HG03045 (cell line): ENCODE results near the gene DHX58.

Experiments used
- ATAC-seq: cut with Tn5 transposase; IDR thresholded peaks from one replicate; pipeline ENCODE4 v1.9.1; 2021; ENCODE audit warnings: mild to moderate bottlenecking, moderate library complexity; ENCODE audit not compliant: unreplicated experiment

Gene DHX58

DNA sequence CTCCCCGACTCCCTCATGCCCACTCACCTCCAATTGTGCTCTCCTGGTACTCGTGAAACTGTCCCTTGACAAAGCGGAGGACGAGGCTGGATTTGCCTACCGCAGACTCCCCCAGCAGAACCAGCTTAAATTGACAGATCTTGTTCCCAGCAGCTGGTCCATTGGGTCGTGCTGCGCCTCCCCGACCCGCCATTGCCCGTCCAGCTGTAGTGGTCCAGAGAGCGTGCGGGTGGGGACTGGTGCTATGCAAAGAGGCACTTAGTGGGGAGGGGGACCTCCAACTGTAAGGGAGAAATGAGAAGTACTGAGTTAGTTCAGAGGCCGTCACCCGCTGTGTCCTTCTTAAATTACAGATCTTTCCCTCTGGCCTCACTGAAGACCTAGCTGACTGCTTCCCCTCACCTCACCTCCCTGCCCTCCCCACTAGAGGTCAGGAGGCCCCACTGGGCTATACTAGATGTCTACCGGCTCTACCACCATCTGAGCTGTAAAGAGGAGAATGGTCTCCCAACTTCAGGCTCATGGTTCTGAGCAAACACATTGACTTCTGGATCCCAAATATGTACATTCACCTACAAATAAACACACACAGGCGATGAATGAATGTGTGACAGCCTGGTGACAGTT, 17.9 kb upstream of the DHX58 start:
- no peak for ATAC-seq

DNA sequence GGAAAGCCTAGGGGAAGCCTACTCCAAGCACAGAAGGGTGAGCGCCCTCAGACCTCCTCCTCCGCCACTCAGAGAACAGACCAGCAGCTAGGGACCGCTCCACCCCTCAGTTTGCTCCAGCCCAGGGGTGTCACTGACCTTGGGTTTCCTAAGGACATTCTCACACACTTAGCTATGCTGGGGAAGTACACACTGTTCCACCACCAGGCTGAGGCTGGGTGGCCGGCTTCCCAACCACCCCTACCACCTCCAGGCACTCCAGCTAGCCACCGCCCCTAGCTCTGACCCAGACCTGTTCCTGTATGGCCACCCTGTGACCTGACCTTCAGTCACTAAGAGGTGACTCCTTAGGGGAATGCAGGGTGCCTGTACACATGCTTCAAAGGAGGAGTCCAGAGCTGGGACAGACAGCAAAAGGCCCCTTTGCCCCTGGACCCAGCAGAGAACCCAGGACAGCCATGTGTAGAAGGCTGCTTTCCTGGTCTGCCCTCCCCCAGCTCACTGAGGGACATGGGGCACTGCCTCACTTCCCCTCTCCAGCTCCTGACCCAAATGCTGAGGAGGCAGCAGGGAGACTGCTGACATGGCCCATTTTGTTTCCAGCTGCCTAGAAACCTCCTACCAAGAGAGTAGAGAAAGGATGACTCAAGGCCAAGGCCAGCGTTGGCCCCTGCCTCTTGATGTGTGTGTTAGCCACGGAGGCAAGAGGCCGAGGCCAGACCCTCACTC, 16.8 kb upstream of the DHX58 start:
- ATAC-seq = no peak

DNA sequence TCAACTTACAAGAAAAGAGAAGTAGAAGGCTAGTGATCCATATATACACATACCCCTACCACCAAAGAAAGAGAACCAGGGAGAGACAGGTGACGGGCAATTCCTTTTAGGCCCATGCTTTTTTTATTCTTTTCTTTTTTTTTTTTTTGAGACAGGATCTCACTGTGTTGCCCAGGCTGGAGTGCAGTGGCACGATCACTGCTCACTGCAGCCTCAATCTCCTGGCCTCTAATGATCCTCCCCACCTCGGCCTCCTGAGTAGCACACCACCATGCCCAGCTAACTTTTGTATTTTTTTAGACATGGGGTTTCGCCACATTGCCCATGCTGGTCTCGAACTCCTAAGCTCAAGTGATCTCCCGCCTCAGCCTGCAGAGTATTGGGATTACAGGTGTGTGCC, 14.9 kb upstream of the DHX58 start:
- ATAC-seq = no peak

DNA sequence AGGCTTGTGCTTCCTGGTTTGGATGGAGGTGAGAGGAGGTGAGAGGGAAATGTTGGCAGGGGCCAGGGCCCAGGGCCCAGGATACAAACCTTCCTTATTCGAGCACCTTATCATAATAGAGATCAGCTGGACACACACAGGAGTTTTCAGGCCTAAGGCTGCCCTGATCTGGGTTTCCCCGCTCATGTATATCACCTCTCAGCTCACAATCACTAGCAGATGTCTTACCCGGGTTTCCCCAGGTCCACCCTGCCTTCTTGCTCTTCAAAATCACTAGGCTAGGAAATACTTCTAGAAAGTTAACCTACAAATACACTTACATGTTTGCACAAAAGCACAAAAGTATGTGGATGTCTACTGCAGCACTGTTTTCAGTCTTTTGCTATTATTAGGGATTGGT, 14.3 kb upstream of the DHX58 start:
- ATAC-seq = no peak

DNA sequence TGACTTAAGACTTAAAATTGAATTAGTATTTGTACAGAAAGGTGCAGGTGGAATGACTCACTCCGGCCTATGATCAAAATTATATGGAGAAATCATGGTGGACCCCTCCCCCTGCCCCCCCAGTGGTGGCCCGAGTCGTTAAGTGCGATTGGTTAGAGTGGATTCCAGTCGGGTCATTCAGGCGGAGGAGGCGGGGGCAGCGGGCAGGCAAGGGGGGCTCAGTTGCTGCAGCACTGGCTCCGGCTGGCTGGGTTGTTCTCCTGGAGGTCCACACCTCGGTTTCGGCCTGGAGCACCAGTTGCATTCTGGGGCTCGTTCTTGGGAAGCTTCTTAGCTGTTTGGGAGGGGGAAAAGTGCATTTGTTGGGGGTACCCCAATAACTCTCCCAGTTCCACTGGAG, 13.1 kb upstream of the DHX58 start:
- ATAC-seq = no peak

DNA sequence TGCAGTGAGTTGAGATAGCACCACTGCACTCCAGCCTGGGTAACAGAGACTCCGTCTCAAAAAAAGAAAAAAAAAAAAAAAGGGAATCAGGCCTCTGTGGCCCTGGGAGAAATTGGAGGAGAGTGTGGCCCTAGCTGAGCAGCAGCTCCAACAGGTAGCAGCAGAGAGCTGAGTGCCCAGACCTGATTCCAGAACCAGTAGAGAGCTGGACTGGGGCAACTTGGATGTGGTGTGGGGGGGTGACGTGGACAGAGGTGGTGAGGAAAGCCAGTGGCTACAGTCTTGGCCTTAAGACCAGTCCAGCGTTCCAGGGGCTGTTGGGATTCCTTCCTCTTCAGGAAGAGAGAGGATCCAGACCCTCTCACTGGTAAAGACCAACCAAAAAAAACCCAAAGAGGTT, 11.7 kb upstream of the DHX58 start:
- no peak for ATAC-seq

DNA sequence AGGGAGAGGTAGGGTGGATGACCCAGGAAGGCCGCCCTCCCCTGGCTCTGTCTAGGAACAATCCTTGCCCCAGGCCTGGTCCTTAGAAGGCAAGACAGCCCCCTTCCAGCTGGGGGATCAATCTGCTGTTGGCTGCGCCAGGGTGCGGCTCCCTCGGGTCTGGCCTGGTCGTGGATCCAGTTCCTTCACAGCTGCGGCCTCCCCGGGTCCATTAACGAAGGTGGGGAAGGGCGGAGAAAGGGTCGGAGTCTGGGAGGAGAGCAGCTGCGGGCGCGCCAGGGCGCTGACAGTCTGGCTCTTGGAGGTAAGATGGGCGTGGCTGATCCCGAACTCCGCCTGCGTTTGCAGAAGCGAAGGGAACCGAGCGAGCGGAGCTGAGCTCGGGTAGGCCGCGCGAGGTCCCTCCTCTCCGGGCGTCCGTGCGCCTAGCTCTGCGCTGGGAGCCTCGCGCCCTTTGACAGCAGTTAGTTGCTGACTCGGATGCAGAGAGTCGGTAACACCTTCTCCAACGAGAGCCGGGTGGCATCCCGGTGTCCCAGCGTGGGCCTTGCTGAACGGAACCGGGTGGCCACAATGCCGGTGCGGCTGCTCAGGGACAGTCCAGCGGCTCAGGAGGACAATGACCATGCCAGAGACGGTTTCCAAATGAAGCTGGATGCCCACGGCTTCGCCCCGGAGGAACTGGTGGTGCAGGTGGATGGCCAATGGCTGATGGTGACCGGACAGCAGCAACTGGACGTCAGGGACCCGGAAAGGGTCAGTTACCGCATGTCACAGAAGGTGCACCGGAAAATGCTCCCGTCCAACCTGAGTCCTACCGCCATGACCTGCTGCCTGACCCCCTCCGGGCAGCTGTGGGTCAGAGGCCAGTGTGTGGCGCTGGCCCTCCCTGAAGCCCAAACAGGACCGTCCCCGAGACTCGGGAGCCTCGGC, 10.1 kb upstream of the DHX58 start, which contains the start of gene HSPB9:
HSPB9 (plus strand) TSS at position 434 of the 933 bp plus-strand sequence; CDS start at position 481, 47 bp downstream.
- ATAC-seq = no peak

DNA sequence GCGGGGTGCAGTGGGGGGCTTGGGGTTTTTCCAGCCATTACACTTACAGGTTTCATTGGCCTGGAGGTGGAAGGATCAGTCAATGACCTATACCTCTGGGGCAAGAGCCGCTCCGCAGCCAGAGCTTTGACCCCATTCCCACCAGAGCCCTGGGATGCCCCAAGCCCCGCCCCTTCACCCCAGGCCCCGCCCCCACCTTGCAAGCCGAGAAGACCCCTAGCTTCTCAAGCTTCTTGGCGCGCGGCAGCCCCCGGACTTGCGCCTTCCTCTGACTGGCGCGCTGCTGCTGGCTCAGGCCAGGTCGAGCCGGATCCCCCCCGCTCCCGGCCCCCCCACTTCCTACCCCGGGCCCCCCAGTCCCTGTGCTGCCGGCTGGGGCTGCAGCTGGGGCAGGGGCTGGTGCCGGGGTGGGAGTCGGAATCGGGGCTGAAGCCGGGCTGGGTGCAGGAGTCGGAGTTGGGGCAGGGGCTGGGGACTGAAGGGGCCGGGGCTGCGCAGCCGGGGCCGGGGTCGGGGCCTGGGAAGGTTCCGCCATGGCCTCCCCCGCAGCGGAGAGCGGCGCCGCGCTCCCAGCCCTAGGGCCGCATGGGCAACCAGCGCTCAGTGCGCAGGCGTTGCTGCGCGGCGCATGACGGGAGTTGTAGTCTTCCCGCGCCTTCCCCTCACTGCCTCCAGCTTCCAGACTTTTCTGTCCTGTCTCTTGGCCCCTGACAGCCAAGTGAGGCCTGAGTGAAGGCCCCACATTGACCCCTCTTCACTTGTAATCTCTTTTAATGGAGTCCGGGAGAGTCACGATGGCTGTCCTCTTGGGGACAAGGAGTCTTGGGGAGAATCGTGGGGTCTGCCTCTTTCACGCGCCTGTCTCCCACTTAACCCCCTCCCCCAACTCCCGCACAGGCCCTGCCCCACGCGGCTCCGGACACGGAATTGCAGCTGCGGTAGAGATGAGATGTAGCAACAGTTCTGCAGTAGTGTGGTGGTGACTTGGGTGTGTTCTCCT, 8.6 kb upstream of the DHX58 start, which contains the start of gene KAT2A:
KAT2A (minus strand) TSS at position 598 of the 1,000 bp plus-strand sequence; CDS start at position 535, 63 bp downstream.
- ATAC-seq = peak; percentile 77

DNA sequence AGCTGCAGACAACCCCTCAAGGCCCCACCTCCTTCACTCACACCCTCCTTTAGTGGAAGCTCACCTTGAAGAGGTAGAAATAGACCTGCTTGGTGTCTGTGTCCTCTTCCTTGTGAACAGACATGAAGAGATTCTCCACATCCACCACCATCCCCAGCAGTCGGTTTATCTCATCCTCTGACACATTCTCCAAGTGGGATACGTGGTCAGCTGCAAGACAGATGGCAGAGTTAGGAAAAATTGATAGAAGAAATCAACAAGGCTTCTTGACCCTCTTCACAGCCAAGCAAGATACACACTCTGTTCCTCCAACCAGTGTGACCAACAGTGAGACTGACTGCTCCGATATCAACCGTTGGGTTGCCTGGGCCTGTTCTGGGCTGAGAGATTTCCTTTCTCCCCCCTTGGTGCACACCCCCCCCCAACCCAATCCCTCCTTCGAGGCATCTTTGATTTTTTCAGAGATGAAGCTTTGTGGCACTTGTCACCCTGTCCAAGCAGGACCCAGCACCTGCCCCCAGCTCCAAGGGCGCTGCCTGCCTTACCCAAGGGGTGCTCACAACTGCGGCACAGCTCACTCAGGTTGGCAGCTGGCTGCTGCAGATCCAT, 7.8 kb upstream of the DHX58 start:
- no peak for ATAC-seq

DNA sequence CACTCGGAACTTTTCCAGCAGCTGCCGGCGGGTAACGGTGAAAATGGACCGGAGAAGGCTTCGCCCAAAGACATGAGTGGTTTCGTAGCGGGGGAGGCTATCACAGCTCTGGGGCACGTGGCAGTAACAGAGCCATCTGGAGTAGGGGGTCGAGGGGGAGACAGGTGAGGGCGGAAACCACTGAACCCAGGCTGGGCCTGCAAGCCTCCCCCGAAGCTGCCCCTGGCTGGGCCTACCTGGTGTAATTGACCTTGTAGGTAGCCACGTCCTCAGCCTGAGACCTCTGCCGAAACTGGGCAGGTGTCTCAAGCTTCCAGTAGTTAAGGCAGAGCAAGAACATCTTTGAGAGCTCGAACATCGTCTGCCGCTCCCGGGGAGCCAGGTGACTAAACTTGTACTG, 6.8 kb upstream of the DHX58 start:
- no peak for ATAC-seq

DNA sequence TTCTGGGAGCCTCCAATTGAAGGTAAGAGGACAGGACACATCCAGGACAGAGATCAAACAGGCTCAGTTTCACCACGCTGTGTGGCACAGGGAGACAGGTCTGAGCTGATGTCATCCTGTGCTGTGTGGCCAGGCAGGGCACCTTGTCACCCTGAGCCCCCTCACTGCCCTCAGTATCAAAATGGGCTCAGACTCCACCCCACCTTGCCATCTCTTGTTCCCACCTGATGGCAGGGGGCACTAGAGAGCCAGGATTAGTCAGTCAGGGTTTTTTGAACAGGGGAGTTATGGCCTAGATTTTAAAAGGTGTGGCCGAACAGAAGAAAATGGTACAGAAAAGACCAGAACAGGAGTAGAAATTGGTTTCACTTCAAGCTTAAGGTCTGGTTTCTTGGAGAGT, 6.0 kb upstream of the DHX58 start:
- ATAC-seq = no peak

DNA sequence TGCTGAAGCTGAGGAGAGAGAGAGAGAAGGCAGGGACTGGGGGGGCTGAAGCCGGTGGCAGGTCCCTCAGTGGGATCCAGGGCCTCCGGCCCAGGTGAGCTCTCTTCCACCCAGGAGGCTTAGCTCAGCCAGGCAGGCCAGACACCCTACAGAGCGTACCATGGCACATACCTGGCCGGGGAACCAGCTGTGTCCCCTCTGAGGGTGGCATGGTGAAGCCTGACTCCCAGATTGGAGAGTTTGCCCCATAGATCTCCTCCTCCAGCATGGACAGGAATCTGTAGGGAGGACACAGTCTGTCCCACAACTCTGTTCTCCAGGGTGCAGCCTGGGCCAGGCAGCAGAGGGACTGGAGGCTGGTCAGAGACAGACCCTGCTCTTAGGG, 5.6 kb upstream of the DHX58 start:
- ATAC-seq = no peak

DNA sequence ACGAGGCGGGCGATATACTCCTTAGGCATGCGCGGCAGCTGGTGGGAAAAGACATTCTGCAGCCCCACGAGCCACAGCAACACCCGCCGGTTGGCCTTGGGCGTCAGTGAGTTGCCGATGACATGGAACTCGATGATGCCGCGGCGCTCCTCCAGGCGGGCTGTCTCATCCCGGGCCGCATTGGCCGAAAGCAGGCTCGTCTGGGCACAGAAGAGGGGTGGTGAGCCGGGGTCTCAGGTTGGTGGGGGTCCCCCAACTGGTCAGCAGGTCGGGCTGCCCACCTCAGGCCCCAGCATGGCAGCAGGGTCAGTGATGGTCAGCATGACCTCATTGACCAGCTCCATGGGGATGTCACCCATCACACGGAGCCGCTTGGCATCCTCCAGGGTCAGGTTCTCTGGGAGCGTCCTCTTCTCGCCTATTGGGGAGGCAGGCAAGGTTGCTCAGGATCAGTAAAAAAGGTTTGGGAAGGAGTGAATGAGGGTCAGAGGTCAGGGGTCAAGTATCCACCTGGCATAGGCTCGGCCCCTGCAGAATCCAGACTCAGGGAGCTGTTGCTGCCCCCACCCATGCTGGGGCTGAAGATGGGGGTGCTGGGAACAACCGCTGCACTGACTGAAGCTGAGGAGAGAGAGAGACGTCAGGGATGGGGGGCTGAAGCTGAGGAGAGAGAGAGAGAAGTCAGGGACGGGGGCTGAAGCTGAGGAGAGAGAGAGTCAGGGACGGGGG, 5.0 kb upstream of the DHX58 start:
- no peak for ATAC-seq

DNA sequence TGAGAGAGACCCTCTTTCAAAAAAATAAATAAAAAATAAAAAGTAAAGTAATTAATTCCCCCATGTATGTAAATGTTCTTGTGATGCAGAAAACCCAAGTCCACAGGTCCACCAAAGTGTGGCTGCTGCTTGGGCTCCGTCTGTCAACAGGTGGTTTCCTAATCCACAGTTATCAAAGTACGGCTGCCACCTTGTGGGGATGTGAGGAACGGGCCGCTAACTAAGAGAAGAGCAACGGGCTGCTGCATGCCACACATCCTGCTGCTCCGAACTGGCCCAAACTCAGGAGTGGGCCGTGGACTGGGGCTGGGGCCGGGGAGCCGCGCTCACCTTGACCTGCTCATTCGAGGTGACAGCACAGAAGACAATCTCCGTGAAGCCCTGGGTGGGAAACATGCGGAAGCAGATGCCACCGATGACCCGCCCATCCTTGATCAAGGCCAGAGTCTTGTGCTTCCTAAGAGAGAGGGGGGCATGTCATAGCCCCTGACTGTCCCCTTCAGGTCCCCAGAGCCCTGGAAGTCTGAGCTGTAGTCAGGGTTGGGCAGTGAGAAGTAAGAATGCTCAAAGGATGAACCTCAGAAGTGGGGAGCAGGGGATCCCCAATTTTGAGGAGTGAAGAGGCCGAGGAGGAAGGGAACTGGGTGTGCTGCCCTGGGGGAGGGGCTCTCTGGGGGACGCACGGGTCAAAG, 4.3 kb upstream of the DHX58 start:
- ATAC-seq = no peak

DNA sequence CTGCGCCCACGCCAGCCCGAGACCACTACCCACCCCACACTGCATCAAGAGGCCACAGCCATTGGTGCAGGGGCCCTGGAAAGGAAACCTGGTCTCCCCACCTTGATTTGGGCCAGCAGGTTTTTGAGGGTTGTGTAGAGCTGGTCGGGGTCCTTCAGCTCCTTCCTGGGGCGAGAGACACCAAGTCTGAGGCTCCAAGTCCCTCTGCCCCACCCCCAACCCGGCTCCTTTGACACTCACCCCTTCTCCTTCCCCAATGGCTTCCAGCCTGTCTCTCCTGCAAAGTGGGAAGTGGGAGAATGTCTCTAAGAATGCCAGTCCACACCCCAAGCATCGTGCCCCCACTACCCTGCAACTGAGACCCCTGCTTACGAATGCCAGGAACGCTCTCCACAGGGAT, 1.6 kb upstream of the DHX58 start:
- no peak for ATAC-seq

DNA sequence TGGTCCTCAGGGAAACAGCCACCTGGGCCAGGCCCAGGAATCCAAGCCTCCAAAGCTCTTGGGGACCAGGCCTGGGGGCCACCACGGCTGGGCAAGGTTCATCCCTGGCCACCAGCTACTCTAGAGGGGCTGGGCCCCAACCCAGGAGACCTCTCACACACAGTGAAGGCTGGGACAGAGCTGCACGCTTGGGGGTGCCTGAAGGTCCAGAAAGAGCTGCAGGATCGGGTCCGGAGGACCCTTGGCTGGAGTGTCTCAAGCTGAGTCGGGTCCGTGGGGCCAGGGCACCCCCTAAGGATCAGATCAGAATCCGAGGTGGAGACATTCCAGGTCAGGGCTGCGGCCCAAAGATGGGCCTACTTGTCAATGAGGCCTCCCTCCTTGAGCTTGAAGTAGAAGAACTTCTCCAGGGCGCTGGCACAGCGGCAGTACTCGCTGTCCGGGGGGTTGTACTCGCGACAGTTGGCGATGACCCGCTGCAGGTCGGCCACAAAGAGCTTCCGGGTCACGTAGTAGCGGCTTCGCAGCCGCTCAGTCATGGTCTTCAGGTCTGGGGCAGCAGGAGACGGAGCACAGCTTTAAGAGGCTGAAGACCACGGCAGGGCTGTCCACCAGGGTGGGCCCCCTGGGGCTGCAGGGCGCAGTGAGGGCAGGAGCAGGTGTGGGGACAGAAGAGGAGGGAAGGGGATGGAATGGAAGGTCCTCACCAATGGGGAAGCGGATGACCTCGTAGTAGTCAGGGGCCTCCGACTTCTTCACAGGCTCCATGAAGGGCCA, 967 bp upstream of the DHX58 start:
- ATAC-seq = no peak

DNA sequence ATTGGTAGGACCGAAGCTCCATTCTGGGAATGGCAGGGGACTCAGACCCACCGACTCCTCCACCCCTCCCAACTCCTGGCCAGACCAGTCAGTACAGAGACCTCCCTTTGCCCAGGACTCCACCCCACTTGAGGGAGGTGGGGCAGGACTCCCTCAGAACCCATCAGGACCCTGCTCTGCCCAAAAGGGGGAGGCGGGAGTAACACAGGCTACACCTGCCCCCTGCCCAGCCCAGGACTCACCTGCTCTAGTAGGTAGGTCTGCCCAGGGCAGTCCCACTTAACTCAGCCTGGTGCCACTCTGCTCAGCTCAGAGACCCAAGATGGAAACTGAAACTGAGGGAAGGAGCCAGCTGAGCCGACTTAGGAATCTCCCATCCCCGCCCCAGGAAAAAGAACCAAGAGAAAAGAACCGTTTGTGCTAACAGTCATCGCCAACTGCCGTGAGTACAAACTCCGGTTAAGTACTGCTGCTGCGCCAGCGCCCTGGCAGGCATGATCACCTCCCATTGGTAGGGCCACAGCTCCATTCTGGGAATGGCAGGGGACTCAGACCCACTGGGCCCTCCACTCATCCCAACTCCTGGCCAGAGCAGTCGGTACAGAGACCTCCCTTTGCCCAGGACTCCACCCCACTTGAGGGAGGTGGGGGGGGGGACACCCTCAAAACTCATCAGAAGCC, 503 bp downstream of the DHX58 start:
- peak; percentile 2 for ATAC-seq
